Fibroblast of the aortic adventitia (primary cell): Measurements from ENCODE around the gene URAD. TPM values are rescaled to one million over a fixed set of nuclear protein-coding genes. Genes with fewer than 3 reads are reported as not detected.

Source experiments
- DNase-seq: peaks from one replicate; pipeline ENCODE4 v3.0.0-alpha.2; 2010; ENCODE audit warnings: low read depth
- H3K4me3 ChIP-seq: 2 replicates; pipeline ENCODE4 v1.5.1; 2011; ENCODE audit warnings: low read depth, mild to moderate bottlenecking, control low read depth, low read length, moderate library complexity
- total RNA-seq: library from RNA; depleted of rRNA; stranded (reverse); fragments of >200 nt; gene quantifications from 2 replicates; pipeline ENCODE4 v1.2.3, GENCODE V29; 2012; ENCODE audit warnings: low replicate concordance
- TF ChIP-seq, protein P1 (sequence below): IDR thresholded peaks from 2 replicates; pipeline ENCODE4 v1.5.1; 2011; ENCODE audit warnings: mild to moderate bottlenecking, low read length, control low read depth, inconsistent platforms; ENCODE audit not compliant: insufficient read depth

URAD gene
- total RNA-seq, 1 donor: not detected

DNA sequence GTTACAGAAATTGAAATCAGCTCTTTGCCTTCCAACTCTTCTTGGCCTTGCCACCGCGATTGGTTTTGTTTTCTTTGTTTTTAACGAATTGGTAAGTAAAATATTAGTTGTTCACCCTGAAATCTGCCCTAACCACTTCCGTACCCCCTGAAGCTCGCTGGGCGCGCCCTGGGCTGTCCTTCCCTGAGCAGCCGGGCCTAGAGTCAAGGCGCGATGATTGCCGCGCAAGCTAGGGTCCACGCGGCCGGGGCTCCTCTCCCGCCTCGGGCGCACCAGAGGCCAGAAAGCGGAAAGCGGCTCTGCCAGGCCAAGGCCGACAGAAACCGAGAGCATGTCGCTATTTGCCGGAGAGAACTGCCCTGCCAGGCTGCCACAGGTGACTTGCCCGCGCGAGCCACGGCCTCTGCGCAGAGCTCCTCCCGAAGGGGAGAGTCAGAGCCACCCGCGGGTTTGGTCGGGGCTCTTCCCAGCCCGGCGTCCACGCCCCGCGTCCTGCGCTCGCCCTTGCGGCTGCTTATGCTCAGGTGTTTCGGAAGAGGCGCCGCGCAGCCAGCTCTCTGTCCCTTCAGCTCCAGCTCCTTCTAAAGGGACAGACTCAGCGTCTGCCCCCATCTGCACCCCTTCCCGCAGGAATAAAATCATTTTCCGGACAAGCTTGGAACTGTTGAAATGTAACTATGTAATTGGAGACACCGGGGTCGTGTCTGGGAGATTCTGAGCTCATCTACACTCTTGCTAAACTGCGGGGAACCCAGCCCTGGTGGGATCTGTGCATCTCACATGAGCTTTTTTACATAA lies 12.7 kb downstream of the URAD start:
- TF ChIP-seq, protein P1, sequence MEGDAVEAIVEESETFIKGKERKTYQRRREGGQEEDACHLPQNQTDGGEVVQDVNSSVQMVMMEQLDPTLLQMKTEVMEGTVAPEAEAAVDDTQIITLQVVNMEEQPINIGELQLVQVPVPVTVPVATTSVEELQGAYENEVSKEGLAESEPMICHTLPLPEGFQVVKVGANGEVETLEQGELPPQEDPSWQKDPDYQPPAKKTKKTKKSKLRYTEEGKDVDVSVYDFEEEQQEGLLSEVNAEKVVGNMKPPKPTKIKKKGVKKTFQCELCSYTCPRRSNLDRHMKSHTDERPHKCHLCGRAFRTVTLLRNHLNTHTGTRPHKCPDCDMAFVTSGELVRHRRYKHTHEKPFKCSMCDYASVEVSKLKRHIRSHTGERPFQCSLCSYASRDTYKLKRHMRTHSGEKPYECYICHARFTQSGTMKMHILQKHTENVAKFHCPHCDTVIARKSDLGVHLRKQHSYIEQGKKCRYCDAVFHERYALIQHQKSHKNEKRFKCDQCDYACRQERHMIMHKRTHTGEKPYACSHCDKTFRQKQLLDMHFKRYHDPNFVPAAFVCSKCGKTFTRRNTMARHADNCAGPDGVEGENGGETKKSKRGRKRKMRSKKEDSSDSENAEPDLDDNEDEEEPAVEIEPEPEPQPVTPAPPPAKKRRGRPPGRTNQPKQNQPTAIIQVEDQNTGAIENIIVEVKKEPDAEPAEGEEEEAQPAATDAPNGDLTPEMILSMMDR: no peak
- no peak overlapping the region for H3K4me3 ChIP-seq
- DNase-seq: no peak

DNA sequence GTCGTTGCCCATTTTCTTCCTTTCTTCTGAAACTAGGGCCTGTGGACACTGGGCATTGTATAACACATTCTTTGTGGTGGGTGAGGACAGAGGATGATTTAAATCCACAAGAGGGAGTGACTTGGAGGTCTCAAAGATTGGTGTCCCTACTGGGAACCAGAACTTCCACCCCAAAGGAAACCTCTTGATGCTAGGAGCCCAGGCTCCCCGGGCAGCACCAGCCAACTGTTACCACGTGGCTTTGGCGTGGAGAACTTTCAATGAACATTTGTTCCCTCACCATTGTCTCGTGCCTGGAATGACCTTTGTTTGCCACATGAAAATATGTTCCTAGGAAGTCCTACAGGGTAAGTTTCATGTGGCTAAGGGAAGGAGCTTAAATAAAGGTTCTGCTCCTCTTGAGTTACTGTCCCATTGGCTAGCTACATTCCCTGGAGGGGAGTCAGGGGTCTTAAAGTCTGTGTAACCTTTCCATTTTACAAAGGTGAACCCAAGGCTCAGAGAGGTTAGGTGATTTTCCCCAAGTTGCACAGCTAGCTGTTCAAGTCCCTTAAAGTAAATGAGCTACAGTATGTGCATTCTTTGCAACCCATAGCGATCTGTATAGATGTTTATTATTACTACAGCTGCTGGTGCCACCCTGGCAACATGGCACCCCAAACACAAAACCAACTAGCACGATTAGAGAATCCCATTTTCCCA lies 14.4 kb downstream of the URAD start:
- H3K4me3 ChIP-seq: no peak overlapping the region
- DNase-seq: no peak
- TF ChIP-seq, protein P1: no peak

DNA sequence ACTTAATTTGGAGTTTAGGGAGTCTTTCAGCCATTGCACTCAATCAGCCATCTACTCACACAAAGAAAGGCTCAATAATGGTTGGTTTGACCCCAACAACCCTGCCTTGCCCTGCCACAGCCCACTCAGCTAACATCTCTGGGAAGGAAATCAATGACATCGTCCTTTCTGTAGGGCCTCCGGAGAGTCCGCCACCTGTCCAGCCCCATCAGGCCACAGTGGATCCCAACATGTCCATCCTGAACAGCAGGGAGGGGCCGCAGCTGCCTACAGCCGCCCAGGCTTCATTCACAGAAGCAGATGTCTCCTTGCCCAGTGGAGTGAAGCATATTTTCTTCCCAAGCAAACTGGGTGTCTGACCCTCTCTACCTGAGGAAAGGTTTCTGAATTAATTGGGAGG lies 15.2 kb downstream of the URAD start:
- TF ChIP-seq, protein P1: no peak
- no peak for DNase-seq
- H3K4me3 ChIP-seq: no peak overlapping the region

DNA sequence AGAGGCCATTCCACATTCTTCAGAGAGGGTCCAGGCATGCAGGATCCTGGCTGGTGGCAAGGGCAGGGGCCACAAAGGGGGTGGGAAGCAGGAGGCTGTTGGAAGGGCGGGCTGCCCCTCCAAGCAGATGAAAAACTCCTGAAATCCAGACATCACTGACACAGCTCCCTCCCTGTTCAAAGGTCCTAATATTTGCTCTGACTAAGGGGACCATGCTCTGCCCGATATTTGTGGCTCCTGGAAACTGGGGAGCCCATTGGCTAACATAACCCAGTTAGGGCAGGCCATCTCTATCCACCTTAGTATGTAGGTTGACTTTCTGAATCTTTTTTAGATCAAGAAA lies 16.0 kb downstream of the URAD start:
- DNase-seq: no peak
- TF ChIP-seq, protein P1: no peak
- H3K4me3 ChIP-seq: no peak overlapping the region

DNA sequence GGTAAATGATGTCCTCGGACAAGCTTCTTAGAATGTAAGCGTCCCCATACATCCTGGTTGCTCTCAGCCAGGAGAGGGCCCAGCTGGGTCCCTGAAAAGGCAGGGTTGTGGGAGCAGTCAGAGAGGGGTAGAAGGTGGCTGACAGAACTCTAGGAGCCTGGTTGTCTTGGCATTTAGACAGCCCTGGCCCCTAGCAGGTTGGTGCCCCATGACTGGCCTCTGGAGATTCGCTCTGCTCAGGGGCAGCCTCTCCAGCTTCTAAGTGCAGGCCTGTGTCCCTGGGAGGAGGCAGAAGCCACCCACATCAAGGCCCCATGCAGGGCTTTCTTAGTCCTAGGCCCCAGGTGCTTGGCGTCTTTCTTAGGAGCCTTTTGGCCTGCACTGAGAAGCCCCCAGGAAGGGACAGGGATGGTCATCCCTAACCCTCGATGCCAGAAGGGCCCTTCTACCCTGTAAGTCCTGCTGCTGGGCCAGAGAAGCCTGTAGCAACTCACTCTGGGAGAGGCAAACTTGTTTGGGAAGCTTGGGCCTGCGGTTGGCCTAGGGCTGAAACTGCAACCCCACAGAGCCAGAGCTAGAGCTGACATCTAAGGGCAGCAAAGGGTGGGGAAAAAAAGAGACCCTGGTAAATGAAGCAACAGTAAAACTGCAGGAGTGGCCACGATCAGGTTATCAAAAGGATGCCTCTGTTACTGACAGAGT lies 16.6 kb downstream of the URAD start:
- H3K4me3 ChIP-seq: no peak overlapping the region
- TF ChIP-seq, protein P1: no peak
- DNase-seq: no peak

DNA sequence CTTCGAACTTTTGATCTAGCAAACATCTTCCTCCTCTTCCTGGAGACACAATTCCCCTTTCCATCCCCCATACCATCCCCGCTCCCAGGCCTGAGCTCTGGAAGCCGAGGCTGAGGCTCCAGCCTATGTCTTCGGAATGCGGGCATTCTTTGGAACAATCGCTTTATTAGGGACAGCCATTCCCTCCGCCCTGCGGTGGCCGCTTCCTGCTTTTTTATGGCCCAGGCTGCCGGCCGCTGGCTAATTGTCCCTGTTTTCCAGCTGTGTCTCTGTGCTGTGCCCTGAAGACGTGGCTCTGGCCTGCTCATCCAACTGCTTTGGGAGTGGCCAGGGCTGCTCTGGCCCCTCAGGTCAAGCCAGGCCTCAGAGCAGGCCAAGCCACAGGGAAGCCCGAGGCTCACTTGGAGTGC lies 17.3 kb downstream of the URAD start:
- no peak for DNase-seq
- TF ChIP-seq, protein P1: no peak

More for the DNA sequence above, 17.3 kb downstream of the URAD start:
- no peak overlapping the region for H3K4me3 ChIP-seq
